Activated naive CD8-positive, alpha-beta T cell (primary cell): ENCODE data around the gene AIG1.
"Not testable (repeated sequence)": the region's sequence is repeated elsewhere in the genome, so short reads cannot be mapped to it uniquely, and the experiment has no call there.

Source experiments
- H3K27ac Mint-ChIP-seq: one replicate; pipeline ENCODE4 v1.8.0; 2021; ENCODE audit warnings: mixed read lengths
- H3K27me3 Mint-ChIP-seq: one replicate; pipeline ENCODE4 v1.8.0; 2021; ENCODE audit warnings: mixed read lengths
- H3K36me3 Mint-ChIP-seq: one replicate; pipeline ENCODE4 v1.8.0; 2021; ENCODE audit warnings: mixed read lengths
- H3K4me1 Mint-ChIP-seq: one replicate; pipeline ENCODE4 v1.8.0; 2021; ENCODE audit warnings: low read depth, mixed read lengths
- H3K4me3 Mint-ChIP-seq: one replicate; pipeline ENCODE4 v1.8.0; 2021; ENCODE audit warnings: mild to moderate bottlenecking, mixed read lengths
- H3K9me3 Mint-ChIP-seq: one replicate; pipeline ENCODE4 v1.8.0; 2021; ENCODE audit warnings: low read depth, mixed read lengths

The AIG1 gene, protein sequence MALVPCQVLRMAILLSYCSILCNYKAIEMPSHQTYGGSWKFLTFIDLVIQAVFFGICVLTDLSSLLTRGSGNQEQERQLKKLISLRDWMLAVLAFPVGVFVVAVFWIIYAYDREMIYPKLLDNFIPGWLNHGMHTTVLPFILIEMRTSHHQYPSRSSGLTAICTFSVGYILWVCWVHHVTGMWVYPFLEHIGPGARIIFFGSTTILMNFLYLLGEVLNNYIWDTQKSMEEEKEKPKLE

DNA sequence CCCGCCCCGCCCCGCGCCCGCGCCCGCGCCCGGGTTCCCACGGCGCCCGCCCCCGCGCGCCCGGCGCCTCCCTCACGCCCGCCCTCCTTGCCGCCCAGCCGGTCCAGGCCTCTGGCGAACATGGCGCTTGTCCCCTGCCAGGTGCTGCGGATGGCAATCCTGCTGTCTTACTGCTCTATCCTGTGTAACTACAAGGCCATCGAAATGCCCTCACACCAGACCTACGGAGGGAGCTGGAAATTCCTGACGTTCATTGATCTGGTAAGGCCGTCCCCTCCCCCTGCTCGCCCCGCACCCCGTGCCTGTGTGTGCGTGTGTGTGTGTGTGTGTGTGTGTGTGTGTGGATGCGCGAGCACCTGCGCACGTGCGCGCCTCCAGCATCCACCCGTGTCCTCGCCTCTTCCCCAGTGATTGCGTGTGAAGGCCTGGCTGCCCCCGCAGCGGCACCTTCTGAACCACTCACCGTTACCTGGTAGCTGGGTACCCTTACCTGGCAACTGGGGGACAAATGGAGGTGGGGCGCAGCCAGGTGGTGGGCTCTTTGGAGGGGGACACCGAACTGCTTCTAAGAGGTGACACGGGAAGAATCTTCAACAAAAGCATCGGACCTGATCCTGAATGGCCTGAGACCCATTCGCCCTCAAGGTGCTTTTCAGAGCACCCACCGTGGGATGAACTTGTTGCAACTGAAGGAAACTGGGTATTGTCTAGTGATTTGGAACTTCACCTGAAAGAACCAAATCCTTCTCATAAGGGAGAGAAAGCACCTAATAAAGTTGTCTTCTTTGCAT, at the start of gene AIG1:
Gene AIG1 (plus strand): TSS at position 84 of the 791 bp plus-strand sequence. CDS start 37 bp downstream, at position 121.
- Mint-ChIP-seq H3K9me3 (no peaks in the 10 kb centered on the region), H3K27me3 (no peaks in the 10 kb centered on the region), H3K4me3 (peak within 1 kb of the TSS; percentile 94), H3K4me1 (peaks cover 24% of the 10 kb centered on the region), H3K27ac (peak within 1 kb of the TSS; percentile 94), H3K36me3 (peaks cover 4% of the 10 kb centered on the region)

DNA sequence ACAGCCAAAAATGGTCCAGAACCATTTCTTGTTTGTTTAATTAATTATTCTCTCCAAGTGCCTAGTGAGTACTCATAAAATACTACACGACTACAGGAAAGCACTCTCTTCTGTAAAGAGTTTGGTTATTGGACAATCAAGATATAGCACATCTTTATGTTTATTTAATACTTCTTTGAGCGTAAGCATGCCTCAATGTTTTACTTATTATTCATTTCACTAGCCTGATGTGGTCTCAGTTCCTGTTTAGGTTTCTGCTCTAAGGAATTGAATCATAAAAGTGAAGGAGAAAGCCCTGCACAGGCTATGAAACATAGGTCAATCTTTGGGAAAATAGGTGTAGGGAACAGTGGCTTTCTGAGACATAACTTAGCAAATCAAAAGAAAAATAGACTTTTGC, 45.9 kb upstream of the AIG1 start:
- H3K27me3 Mint-ChIP-seq: no peaks in the 10 kb centered on the region
- H3K4me3 Mint-ChIP-seq: no peak overlapping the region
- H3K9me3 Mint-ChIP-seq: no peaks in the 10 kb centered on the region
- no peaks in the 10 kb centered on the region for H3K36me3 Mint-ChIP-seq
- H3K4me1 Mint-ChIP-seq: peaks cover 5% of the 10 kb centered on the region
- H3K27ac Mint-ChIP-seq: no peak overlapping the region

DNA sequence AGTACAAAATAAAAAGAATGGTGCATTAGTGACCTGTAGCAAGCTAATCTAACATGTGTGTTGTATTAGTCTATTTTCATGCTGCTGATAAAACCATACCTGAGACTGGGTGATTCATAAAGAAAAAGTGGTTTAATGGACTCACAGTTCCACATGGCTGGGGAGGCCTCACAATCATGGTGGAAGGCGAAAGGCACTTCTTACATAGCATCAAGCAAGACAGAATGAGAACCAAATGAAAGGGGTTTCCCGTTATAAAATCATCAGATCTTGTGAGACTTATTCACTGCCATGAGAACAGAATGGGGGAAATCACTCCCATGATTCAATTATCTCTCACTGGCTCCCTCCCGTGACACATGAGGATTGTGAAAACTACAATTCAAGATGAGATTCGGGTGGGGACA, 45.4 kb upstream of the AIG1 start:
- Mint-ChIP-seq H3K36me3 (no peaks in the 10 kb centered on the region), H3K27ac (no peak overlapping the region), H3K9me3 (no peaks in the 10 kb centered on the region), H3K27me3 (no peaks in the 10 kb centered on the region), H3K4me3 (no peak overlapping the region), H3K4me1 (peaks cover 5% of the 10 kb centered on the region)

DNA sequence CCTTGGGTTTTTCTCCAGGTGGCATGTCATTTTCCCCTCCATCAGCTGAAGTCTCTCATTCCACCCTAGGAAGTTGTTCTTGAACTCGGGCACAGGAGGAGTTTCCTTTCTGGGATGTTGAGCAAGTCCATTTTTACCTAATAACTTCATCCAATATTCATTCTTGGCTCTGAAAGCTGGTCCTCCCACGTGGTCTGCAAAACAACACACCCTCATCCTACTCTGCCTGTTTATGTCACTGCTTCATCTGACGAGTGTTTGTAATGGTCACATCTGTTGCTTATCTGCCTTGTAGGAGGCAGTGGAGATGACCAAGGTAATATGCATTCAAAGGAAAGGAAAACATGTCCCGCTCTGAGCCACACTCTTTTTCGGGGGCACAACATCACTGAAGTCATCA, 41.7 kb upstream of the AIG1 start:
- Mint-ChIP-seq H3K4me1 (peaks cover 5% of the 10 kb centered on the region), H3K27me3 (no peaks in the 10 kb centered on the region), H3K36me3 (no peaks in the 10 kb centered on the region), H3K4me3 (no peak overlapping the region), H3K9me3 (no peaks in the 10 kb centered on the region), H3K27ac (no peak overlapping the region)

DNA sequence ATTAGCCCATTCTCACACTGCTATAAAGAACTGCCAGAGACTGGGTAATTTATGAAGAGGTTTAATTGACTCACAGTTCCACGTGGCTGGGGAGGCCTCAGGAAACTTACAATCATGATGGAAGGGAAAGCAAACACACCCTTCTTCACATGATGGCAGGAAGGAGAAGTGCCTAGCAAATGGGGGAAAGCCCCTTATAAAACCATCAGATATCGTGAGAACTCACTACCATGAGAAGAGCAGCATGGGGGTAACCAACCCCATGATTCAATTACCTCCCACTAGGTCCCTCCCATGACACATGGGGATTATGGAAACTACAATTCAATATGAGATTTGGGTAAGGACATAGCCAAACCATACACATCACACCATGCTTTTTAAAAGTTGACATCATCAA, 39.8 kb upstream of the AIG1 start:
- not testable (repeated sequence) for H3K36me3 Mint-ChIP-seq, H3K27me3 Mint-ChIP-seq, H3K9me3 Mint-ChIP-seq, H3K4me1 Mint-ChIP-seq, H3K4me3 Mint-ChIP-seq, H3K27ac Mint-ChIP-seq

DNA sequence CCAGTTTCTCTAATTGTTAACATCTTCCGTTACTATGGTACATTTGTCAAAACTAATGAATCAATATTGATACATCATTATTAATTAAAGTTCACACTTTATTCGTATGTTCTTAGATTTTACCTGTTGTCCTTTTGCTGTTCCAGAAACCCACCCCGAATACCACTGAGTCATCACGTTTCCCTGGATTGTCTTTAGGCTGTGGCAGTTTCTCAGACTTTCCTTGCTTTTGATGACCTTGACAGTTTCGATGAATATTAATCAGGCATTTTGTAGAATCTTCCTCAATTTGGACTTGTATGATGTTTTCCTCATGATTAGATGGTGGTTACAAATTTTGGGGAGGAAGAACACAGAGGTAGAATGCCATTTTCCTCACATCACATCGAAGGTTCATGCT, 39.1 kb upstream of the AIG1 start:
- Mint-ChIP-seq H3K4me3 (no peak overlapping the region), H3K27me3 (no peaks in the 10 kb centered on the region), H3K27ac (no peak overlapping the region), H3K4me1 (no peaks in the 10 kb centered on the region), H3K9me3 (no peaks in the 10 kb centered on the region), H3K36me3 (no peaks in the 10 kb centered on the region)

DNA sequence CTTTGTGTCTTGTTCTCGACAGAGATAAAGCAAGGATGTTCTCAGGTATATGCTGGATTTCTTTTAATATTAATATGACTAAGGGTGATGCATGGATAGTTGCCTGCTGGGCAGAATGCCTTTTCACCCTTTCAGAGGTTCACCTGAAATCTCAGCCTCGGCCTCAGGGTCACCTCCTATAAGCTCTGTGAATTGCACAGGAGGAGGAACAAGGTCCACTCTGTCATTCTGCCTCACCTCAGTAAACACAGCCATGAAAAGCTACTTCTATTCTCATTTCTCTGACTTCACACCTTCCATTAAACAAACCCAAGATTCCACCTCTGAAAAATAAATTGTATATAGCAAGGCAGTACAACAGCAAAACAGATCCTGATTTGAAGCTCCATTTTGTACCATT, 38.1 kb upstream of the AIG1 start:
- H3K27me3 Mint-ChIP-seq: no peaks in the 10 kb centered on the region
- no peak overlapping the region for H3K27ac Mint-ChIP-seq
- H3K4me3 Mint-ChIP-seq: no peak overlapping the region
- no peaks in the 10 kb centered on the region for H3K9me3 Mint-ChIP-seq
- peaks cover 7% of the 10 kb centered on the region for H3K4me1 Mint-ChIP-seq
- no peaks in the 10 kb centered on the region for H3K36me3 Mint-ChIP-seq

DNA sequence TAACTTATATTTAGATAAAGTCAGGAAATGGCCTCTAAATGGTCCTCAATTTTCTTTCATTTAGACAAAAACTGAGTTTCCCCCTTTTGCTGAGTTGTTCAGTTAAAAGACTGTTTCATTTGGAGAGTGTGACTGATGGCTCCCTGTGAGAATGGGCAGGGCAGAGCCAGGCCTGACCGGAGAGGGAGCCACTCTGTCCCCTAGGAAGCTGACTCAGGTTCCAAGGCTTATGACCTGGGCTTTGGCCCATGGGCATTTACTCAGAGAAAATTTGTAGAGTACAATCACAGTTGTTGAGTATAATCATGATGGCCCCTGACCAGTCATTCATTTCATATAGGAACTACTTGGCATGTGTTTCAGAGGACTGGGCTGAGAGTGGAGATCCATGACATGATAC, 37.0 kb upstream of the AIG1 start:
- Mint-ChIP-seq H3K27ac (no peak overlapping the region), H3K4me1 (peaks cover 7% of the 10 kb centered on the region), H3K9me3 (no peaks in the 10 kb centered on the region)

DNA sequence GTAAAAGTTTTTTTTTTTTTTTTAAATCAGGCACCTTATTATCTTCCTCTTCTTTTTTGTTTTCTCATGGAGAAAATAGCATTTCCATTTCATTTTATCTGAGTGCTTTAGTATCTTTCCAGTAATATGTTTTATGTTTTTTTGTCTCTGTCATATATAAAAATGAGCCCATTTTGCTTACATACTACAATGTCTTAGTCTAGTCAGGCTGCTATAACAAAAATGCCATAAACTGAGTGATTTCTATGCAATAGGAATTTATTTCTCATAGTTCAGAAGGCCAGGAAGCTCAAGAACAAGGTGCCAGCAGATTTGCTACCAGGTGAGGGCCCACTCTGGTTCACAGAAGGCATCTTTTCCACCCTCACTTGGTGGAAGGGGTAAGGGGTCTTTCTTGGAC, 35.7 kb upstream of the AIG1 start:
- Mint-ChIP-seq H3K9me3 (no peaks in the 10 kb centered on the region), H3K4me3 (no peak overlapping the region), H3K27ac (no peak overlapping the region), H3K27me3 (no peaks in the 10 kb centered on the region), H3K36me3 (no peaks in the 10 kb centered on the region), H3K4me1 (peaks cover 7% of the 10 kb centered on the region)

More for the DNA sequence above, 37.0 kb upstream of the AIG1 start:
- Mint-ChIP-seq H3K36me3 (no peaks in the 10 kb centered on the region), H3K4me3 (no peak overlapping the region), H3K27me3 (no peaks in the 10 kb centered on the region)

DNA sequence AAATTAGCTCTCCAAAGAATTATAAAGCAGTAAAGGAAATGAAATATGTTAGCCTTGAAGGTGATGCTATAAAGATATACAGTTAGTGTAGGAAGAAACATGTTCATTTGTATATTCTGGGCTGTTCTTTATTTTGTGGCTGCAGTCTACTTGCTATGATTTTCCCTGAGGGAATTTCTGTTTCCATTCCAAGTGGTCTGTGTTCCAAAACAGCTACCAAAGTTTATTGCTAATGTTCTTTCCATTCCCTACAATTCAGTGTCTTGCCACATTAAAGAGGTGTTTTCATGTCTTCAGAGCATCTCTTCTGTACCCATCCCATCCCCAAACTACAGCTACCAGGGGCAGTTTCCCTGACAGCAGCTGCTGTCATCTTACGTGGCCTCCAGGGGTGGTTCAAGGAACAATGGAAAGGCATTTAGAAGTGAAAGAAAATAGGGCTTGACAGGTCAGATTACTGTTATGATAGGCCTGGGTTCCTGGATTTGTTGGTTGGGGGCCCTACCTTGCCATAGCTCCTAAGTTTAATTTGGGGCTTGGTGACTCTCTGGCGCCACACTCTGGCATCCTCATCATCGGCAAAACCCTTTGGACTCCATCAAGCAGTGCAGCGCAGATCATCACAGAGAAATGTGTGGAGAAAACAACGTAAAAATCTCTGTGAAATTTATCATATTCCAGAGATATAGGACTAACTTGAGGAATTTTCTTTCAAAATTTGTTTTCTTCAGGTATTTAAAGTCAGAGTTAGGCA, 33.8 kb upstream of the AIG1 start:
- Mint-ChIP-seq H3K36me3 (no peaks in the 10 kb centered on the region), H3K27me3 (no peaks in the 10 kb centered on the region), H3K9me3 (no peaks in the 10 kb centered on the region), H3K4me1 (peaks cover 7% of the 10 kb centered on the region), H3K27ac (no peak overlapping the region), H3K4me3 (no peak overlapping the region)

DNA sequence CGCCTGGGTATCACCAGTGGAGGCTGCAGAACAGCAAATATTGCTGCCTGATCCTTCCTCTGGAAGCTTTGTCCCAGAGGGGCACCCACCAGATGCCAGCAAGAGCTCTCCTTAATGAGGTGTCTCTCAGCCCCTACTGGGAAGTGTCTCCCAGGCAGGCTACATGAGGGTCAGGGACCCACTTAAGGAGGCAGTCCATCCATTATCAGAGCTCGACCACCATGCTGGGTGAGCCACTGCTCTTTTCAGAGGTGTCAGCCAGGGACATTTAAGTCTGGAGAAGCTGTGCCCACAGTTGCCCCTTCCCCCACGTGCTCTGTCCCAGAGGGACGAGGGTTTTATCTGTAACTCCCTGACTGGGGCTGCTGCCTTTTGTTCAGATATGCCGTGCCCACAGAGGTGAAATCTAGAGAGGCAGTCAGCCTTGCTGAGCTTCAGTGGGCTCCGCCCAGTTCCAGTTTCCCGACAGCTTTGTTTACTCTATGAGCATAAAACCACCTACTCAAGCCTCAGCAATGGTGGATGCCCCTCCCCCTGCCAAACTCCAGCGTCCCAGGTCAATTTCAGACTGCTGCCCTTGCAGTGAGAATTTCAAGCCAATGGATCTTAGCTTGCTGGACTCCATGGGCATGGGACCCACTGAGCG, 25.9 kb upstream of the AIG1 start:
- Mint-ChIP-seq H3K27me3 (peaks cover 4% of the 10 kb centered on the region), H3K36me3 (peaks cover 4% of the 10 kb centered on the region), H3K4me3 (no peak overlapping the region), H3K27ac (no peak overlapping the region), H3K4me1 (peaks cover 2% of the 10 kb centered on the region), H3K9me3 (no peaks in the 10 kb centered on the region)

DNA sequence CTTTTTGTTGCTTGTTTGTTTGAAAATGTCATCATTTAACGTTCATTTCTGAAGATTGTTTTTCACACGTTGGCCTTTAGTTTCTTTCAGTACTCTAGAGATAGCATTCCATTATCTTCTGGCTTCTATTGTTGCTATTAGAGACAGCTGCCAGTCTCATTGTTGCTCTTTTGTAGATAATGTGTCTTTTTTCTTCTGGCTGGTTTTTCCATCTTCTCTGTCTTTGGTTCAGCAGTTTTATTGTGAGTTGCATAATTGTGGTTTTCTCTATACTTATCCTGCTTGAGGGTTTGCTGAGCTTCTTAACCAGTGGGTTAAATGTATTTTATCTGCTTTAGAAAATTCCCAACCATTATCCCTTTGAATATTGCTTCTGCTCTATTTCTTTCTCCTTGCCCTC, 23.2 kb upstream of the AIG1 start:
- no peak overlapping the region for H3K4me3 Mint-ChIP-seq
- peaks cover 6% of the 10 kb centered on the region for H3K4me1 Mint-ChIP-seq
- H3K36me3 Mint-ChIP-seq: peaks cover 4% of the 10 kb centered on the region
- peaks cover 6% of the 10 kb centered on the region for H3K27me3 Mint-ChIP-seq
- H3K9me3 Mint-ChIP-seq: no peaks in the 10 kb centered on the region
- no peak overlapping the region for H3K27ac Mint-ChIP-seq

DNA sequence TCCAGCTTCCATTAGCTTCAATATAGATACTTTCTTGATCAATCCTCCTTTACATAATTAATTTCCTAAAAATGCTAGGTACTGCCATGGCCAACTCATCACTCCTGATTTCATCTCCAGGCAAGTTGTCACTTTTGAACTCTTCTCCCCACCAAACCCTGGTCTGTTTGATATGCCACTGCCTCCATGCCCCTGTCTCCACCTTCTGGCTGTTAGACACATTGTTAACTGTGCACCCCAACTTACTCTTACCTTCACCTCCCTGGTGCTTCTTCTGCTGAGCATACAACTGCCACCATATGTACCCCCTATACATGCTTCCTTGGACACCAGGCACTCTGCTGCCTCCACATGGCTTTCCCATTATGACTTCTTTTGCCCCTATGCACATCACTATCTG, 21.9 kb upstream of the AIG1 start:
- peaks cover 2% of the 10 kb centered on the region for H3K36me3 Mint-ChIP-seq
- H3K4me1 Mint-ChIP-seq: peaks cover 6% of the 10 kb centered on the region
- H3K27ac Mint-ChIP-seq: no peak overlapping the region
- peaks cover 6% of the 10 kb centered on the region for H3K27me3 Mint-ChIP-seq
- no peaks in the 10 kb centered on the region for H3K9me3 Mint-ChIP-seq
- no peak overlapping the region for H3K4me3 Mint-ChIP-seq

DNA sequence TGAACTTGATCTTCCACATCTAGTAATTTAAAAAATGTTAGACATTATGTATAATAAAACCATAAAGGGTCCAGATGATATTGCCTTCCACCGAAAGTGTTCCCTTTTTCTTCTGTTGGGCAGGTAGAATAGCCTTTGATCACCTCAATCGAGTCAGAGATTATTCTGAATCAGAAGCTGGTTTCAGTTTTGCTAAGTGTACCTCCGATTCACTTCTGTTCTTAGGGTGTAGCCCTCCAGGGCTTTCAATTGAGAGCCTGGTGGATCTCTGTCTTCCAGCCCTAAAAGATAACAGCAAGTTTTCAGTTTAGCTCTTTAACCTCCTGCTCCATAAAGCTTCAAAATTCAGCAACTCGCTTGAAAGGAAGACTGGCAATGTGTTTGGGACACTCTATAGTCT, 21.1 kb upstream of the AIG1 start:
- H3K9me3 Mint-ChIP-seq: peaks cover 4% of the 10 kb centered on the region
- H3K27ac Mint-ChIP-seq: no peak overlapping the region
- no peaks in the 10 kb centered on the region for H3K36me3 Mint-ChIP-seq
- peaks cover 9% of the 10 kb centered on the region for H3K27me3 Mint-ChIP-seq
- no peak overlapping the region for H3K4me3 Mint-ChIP-seq
- H3K4me1 Mint-ChIP-seq: peaks cover 6% of the 10 kb centered on the region

DNA sequence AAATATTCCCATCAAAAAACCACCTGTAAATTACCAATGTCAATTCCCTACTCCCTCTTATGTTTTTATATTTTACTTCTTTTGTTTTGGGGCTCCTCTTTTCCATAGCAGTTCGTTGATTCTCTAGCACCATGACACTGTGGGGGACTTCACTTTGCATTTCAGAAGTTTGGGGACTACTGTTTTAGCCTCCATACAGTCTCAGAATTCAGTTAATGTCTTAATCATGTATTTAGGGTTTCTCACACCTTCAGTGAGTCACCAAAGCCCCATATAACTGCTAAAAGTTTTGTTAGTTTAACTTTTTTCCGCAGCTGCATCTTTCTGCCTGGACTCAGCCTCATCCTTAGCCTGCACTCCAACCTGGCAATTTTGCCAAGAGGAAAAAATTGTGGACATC, 20.7 kb upstream of the AIG1 start:
- peak overlapping the region; percentile 9 for H3K27ac Mint-ChIP-seq
- H3K36me3 Mint-ChIP-seq: no peaks in the 10 kb centered on the region
- peaks cover 4% of the 10 kb centered on the region for H3K9me3 Mint-ChIP-seq
- H3K4me1 Mint-ChIP-seq: peaks cover 6% of the 10 kb centered on the region
- H3K4me3 Mint-ChIP-seq: no peak overlapping the region
- H3K27me3 Mint-ChIP-seq: peaks cover 9% of the 10 kb centered on the region
